ENCODE results near the gene LAMC2. TPM values are rescaled to one million over a fixed set of nuclear protein-coding genes. Genes with fewer than 3 reads are reported as not detected.

Gene LAMC2
- total RNA-seq, 1 donor from 2014 or later: 0.36 TPM

GRCh38 chr1:183285256-183285655, 99.2 kb downstream of the LAMC2 start:
- no peak for TF ChIP-seq EZH2 (IDR thresholded peaks at IDR 0.05)
- TF ChIP-seq, protein P1, sequence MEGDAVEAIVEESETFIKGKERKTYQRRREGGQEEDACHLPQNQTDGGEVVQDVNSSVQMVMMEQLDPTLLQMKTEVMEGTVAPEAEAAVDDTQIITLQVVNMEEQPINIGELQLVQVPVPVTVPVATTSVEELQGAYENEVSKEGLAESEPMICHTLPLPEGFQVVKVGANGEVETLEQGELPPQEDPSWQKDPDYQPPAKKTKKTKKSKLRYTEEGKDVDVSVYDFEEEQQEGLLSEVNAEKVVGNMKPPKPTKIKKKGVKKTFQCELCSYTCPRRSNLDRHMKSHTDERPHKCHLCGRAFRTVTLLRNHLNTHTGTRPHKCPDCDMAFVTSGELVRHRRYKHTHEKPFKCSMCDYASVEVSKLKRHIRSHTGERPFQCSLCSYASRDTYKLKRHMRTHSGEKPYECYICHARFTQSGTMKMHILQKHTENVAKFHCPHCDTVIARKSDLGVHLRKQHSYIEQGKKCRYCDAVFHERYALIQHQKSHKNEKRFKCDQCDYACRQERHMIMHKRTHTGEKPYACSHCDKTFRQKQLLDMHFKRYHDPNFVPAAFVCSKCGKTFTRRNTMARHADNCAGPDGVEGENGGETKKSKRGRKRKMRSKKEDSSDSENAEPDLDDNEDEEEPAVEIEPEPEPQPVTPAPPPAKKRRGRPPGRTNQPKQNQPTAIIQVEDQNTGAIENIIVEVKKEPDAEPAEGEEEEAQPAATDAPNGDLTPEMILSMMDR (IDR thresholded peaks at IDR 0.05): no peak
- no peaks in the 10 kb centered on the region for H3F3A ChIP-seq (ENCODE audit: low read depth)
- H3K9ac ChIP-seq: no peak overlapping the region
- Mint-ChIP-seq H3K4me3 (no peak overlapping the region), H3K27me3 (ENCODE audit: insufficient read depth, low read depth) (no peaks in the 10 kb centered on the region), H3K9me3 (no peaks in the 10 kb centered on the region), H3K27ac (no peak overlapping the region), H3K36me3 (peaks cover 2% of the 10 kb centered on the region), H3K4me1 (peaks cover 34% of the 10 kb centered on the region)
- H3K4me2 ChIP-seq: no peak overlapping the region
- H3K9me3 ChIP-seq (ENCODE audit: low read depth): no peaks in the 10 kb centered on the region
- H3K79me2 ChIP-seq (ENCODE audit: low read depth): no peaks in the 10 kb centered on the region
- no peaks in the 10 kb centered on the region for H3K4me1 ChIP-seq
- no peak overlapping the region for H2AFZ ChIP-seq (replicated peaks)
- no peak overlapping the region for H3K27ac ChIP-seq
- no peaks in the 10 kb centered on the region for H4K20me1 ChIP-seq (ENCODE audit: low read depth)
- H3K4me3 ChIP-seq: no peak overlapping the region
- H3K36me3 ChIP-seq: no peaks in the 10 kb centered on the region
- no peak for DNase-seq (ENCODE audit: low spot score)
- no peaks in the 10 kb centered on the region for H3K27me3 ChIP-seq

- TF ChIP-seq EZH2phosphoT487 (IDR thresholded peaks at IDR 0.05) (no peak), EZH2 (IDR thresholded peaks at IDR 0.05) (no peak)
- TF ChIP-seq, protein P1 (IDR thresholded peaks at IDR 0.05): no peak
- Mint-ChIP-seq H3K9me3 (no peaks in the 10 kb centered on the region), H3K36me3 (peaks cover 2% of the 10 kb centered on the region), H3K27me3 (ENCODE audit: insufficient read depth, low read depth) (no peaks in the 10 kb centered on the region), H3K27ac (no peak overlapping the region), H3K4me3 (no peak overlapping the region), H3K4me1 (peaks cover 34% of the 10 kb centered on the region)
- Histone ChIP-seq H3K4me3 (no peak overlapping the region), H3K9ac (no peak overlapping the region), H3K9me3 (ENCODE audit: low read depth) (no peaks in the 10 kb centered on the region), H3K27ac (no peak overlapping the region), H2AFZ (replicated peaks) (no peak overlapping the region), H3K27me3 (no peaks in the 10 kb centered on the region), H3K4me2 (no peak overlapping the region), H3K79me2 (ENCODE audit: low read depth) (no peaks in the 10 kb centered on the region), H4K20me1 (ENCODE audit: low read depth) (no peaks in the 10 kb centered on the region), H3K4me1 (no peaks in the 10 kb centered on the region), H3K36me3 (no peaks in the 10 kb centered on the region), H3F3A (ENCODE audit: low read depth) (no peaks in the 10 kb centered on the region)
- no peak for DNase-seq (ENCODE audit: low spot score)
Observed at GRCh38 chr1:183285746-183286145, 99.7 kb downstream of the LAMC2 start.

DNA sequence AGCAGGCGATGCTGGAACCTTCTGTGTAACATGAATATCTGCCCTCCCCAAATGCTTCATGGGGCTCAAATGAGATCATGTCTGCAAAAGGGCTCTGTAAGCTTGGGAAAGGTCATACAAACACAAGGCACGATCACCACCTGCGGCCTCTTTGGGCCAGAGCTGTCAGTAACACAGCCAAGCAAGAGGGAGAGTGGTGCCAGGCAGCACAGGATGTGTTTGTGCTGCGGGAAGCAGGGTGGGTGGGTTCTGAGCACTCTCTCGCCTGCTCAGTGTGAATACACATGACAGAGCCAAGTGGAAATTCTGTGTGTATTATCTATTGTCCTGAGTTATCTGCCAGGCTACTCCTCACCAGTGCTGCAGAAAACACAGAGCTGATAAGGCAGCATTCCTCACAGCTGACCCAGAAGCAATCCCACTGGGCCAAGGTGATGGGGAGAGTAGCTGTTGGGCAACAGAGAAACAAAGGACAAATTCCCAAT, 101.2 kb downstream of the LAMC2 start:
- H3K79me2 ChIP-seq (ENCODE audit: low read depth): no peaks in the 10 kb centered on the region
- no peaks in the 10 kb centered on the region for H3K9me3 ChIP-seq (ENCODE audit: low read depth)
- Mint-ChIP-seq H3K4me3 (no peak overlapping the region), H3K4me1 (peaks cover 26% of the 10 kb centered on the region), H3K27me3 (ENCODE audit: insufficient read depth, low read depth) (no peaks in the 10 kb centered on the region), H3K27ac (peak overlapping the region; percentile 53), H3K9me3 (no peaks in the 10 kb centered on the region), H3K36me3 (peaks cover 2% of the 10 kb centered on the region)
- no peak overlapping the region for H3K4me2 ChIP-seq
- no peaks in the 10 kb centered on the region for H3K36me3 ChIP-seq
- no peak overlapping the region for H3K27ac ChIP-seq
- H2AFZ ChIP-seq (replicated peaks): no peak overlapping the region
- H3K27me3 ChIP-seq: no peaks in the 10 kb centered on the region
- no peak for DNase-seq (ENCODE audit: low spot score)
- no peak overlapping the region for H3K9ac ChIP-seq
- no peak overlapping the region for H3K4me3 ChIP-seq
- H3K4me1 ChIP-seq: peaks cover 4% of the 10 kb centered on the region
- TF ChIP-seq EZH2 (IDR thresholded peaks at IDR 0.05) (no peak), EZH2phosphoT487 (IDR thresholded peaks at IDR 0.05) (no peak)
- TF ChIP-seq, protein P1 (IDR thresholded peaks at IDR 0.05): no peak
- H4K20me1 ChIP-seq (ENCODE audit: low read depth): no peaks in the 10 kb centered on the region
- no peaks in the 10 kb centered on the region for H3F3A ChIP-seq (ENCODE audit: low read depth)

Measured in neural progenitor cell (in vitro differentiated cells).